Measurements from ENCODE around the gene TRMT44. TPM values are rescaled to one million over a fixed set of nuclear protein-coding genes. Genes with fewer than 3 reads are reported as not detected.

The TRMT44 gene
- total RNA-seq, 1 donor from 2014 or later = 38.5 TPM

- Mint-ChIP-seq H3K9me3 (no peaks in the 10 kb centered on the region), H3K27ac (no peak overlapping the region), H3K36me3 (ENCODE audit: low read depth) (no peaks in the 10 kb centered on the region), H3K4me1 (no peaks in the 10 kb centered on the region), H3K4me3 (no peak overlapping the region), H3K27me3 (no peaks in the 10 kb centered on the region)
- DNase-seq = no peak
- intact Hi-C loops (cut with micrococcal nuclease) = no loop called here
These were observed 74.9 kb downstream of the TRMT44 start for GRCh38 chr4:8515316-8516060.

- Mint-ChIP-seq H3K27me3 (no peaks in the 10 kb centered on the region), H3K36me3 (ENCODE audit: low read depth) (no peaks in the 10 kb centered on the region), H3K9me3 (no peaks in the 10 kb centered on the region), H3K4me3 (no peak overlapping the region), H3K27ac (no peak overlapping the region), H3K4me1 (no peaks in the 10 kb centered on the region)
- no peak for DNase-seq
- intact Hi-C loops (cut with micrococcal nuclease) = no loop called here
These were observed 75.5 kb downstream of the TRMT44 start for GRCh38 chr4:8516061-8516573.

GRCh38 chr4:8516996-8517550 lies 76.5 kb downstream of the TRMT44 start:
- Mint-ChIP-seq H3K36me3 (ENCODE audit: low read depth) (no peaks in the 10 kb centered on the region), H3K27ac (no peak overlapping the region), H3K27me3 (no peaks in the 10 kb centered on the region), H3K4me3 (no peak overlapping the region), H3K9me3 (no peaks in the 10 kb centered on the region), H3K4me1 (no peaks in the 10 kb centered on the region)
- intact Hi-C loops (cut with micrococcal nuclease) = no loop called here
- no peak for DNase-seq

- Mint-ChIP-seq H3K27me3 (no peaks in the 10 kb centered on the region), H3K9me3 (no peaks in the 10 kb centered on the region), H3K4me3 (no peak overlapping the region), H3K4me1 (no peaks in the 10 kb centered on the region), H3K36me3 (ENCODE audit: low read depth) (no peaks in the 10 kb centered on the region), H3K27ac (no peak overlapping the region)
- intact Hi-C loops (cut with micrococcal nuclease) = no loop called here
- no peak for DNase-seq
These were observed 77.4 kb downstream of the TRMT44 start for GRCh38 chr4:8517946-8518345.

GRCh38 chr4:8522160-8523120 lies 81.9 kb downstream of the TRMT44 start:
- Mint-ChIP-seq H3K27ac (no peak overlapping the region), H3K27me3 (no peaks in the 10 kb centered on the region), H3K4me1 (no peaks in the 10 kb centered on the region), H3K36me3 (ENCODE audit: low read depth) (no peaks in the 10 kb centered on the region), H3K9me3 (no peaks in the 10 kb centered on the region), H3K4me3 (no peak overlapping the region)
- no peak for DNase-seq
- intact Hi-C loops (cut with micrococcal nuclease) = no loop called here

GRCh38 chr4:8523175-8523574 lies 82.6 kb downstream of the TRMT44 start:
- no peak for DNase-seq
- Mint-ChIP-seq H3K36me3 (ENCODE audit: low read depth) (no peaks in the 10 kb centered on the region), H3K4me1 (no peaks in the 10 kb centered on the region), H3K27ac (no peak overlapping the region), H3K9me3 (no peaks in the 10 kb centered on the region), H3K27me3 (no peaks in the 10 kb centered on the region), H3K4me3 (no peak overlapping the region)
- intact Hi-C loops (cut with micrococcal nuclease) = no loop called here

- intact Hi-C loops (cut with micrococcal nuclease) = no loop called here
- H3K9me3 Mint-ChIP-seq = no peaks in the 10 kb centered on the region
- no peak for DNase-seq
- H3K36me3 Mint-ChIP-seq (ENCODE audit: low read depth) = no peaks in the 10 kb centered on the region
- H3K4me3 Mint-ChIP-seq = no peak overlapping the region
- H3K27ac Mint-ChIP-seq = no peak overlapping the region
- H3K4me1 Mint-ChIP-seq = no peaks in the 10 kb centered on the region
- H3K27me3 Mint-ChIP-seq = no peaks in the 10 kb centered on the region
These were observed 83.2 kb downstream of the TRMT44 start for GRCh38 chr4:8523766-8524165.

GRCh38 chr4:8524595-8525382 lies 84.2 kb downstream of the TRMT44 start:
- Mint-ChIP-seq H3K27me3 (no peaks in the 10 kb centered on the region), H3K9me3 (no peaks in the 10 kb centered on the region), H3K36me3 (ENCODE audit: low read depth) (no peaks in the 10 kb centered on the region), H3K4me3 (no peak overlapping the region), H3K4me1 (no peaks in the 10 kb centered on the region), H3K27ac (no peak overlapping the region)
- intact Hi-C loops (cut with micrococcal nuclease) = no loop called here
- DNase-seq = no peak

GRCh38 chr4:8525383-8526120 lies 85.0 kb downstream of the TRMT44 start:
- Mint-ChIP-seq H3K27me3 (no peaks in the 10 kb centered on the region), H3K4me1 (no peaks in the 10 kb centered on the region), H3K36me3 (ENCODE audit: low read depth) (no peaks in the 10 kb centered on the region), H3K4me3 (no peak overlapping the region), H3K27ac (no peak overlapping the region), H3K9me3 (no peaks in the 10 kb centered on the region)
- intact Hi-C loops (cut with micrococcal nuclease) = no loop called here
- no peak for DNase-seq

Other genes with a start within 250 kb of the TRMT44 start
- gene SH3TC1, start 241.5 kb upstream of the TRMT44 start, total RNA-seq = 16.0 and 20.9 TPM in 2 replicates
- gene HTRA3, start 171.0 kb upstream of the TRMT44 start, total RNA-seq = 0.12 TPM in 1 of 2 replicates, not detected in the other
- 20.5 and 23.0 TPM in 2 replicates for gene ACOX3, start 54 bp upstream of the TRMT44 start, total RNA-seq
- gene GPR78, start 139.6 kb downstream of the TRMT44 start, total RNA-seq = not detected in 2 replicates
- not detected in 2 replicates for gene CPZ, start 152.0 kb downstream of the TRMT44 start, total RNA-seq